ENCODE data around the gene CCR4. TPM values are rescaled to one million over a fixed set of nuclear protein-coding genes. Genes with fewer than 3 reads are reported as not detected.

CCR4 gene
- total and polyA plus RNA-seq, 2 of the 8 experiments (the other 6 are each of a cell fraction or from before 2014, with no cell fraction given), result 0.11 to 0.15 TPM

DNA sequence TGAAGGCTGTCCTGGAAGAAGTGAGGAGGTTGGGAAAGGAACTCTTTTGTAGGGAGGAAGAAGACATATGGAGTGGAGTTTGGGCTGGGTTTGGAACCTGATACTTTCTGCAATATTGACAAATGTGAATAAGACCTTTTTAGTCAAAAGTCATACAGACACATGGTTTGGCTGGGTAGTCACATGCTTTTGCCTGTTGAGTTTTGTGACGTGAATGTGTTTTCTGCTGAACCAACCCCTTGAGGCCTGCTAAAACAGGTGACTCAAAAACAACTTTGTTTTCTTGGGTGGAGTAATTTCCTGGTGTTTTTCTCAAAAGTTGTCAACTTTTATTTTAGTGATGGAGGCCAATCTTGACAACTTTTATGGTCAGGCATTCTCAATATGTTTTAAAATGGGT is 39.4 kb upstream of the CCR4 start:
- H2AFZ ChIP-seq (ENCODE audit: low read length), result no peak overlapping the region
- H3K18ac ChIP-seq (ENCODE audit: extremely low read depth, low read length), result no peak overlapping the region
- H2BK15ac ChIP-seq (ENCODE audit: low read length), result no peak overlapping the region
- no peak overlapping the region for H2BK5ac ChIP-seq (ENCODE audit: low read depth, low read length)
- POLR2A ChIA-PET (ENCODE audit: partially characterized antibody), result interaction anchor here (1.0 kb wide), 1 partner anchor 92 kb away, joined by 4 read pairs; no protein-coding TSS in a partner anchor
- H3K4me1 ChIP-seq (replicated peaks in 1 of 4; ENCODE audit: control insufficient read depth in 3 of 4, insufficient read depth in 4 of 4, low read length in 3 of 4), result no peaks in the 10 kb centered on the region
- no peak overlapping the region for H3K4me3 ChIP-seq (ENCODE audit: extremely low read depth in 1 of 4, insufficient read depth in 2 of 4, low read depth in 3 of 4, low read length in 4 of 4)
- WGBS, 2 experiments (ENCODE audit: extremely low coverage in 1 of 2, insufficient coverage in 1 of 2, insufficient read length in 1 of 2, insufficient replicate concordance in 2 of 2, low coverage in 1 of 2, low lambda C conversion rate in 2 of 2, missing lambda C conversion rate in 1 of 2), result 77% methylated on average over 1 of the region's 1 CpG; no CpG with 5 or more reads in 1 of the 2 experiments
- no peaks in the 10 kb centered on the region for H3K9me3 ChIP-seq (ENCODE audit: insufficient read depth in 2 of 2, low read depth in 1 of 2, low read length in 1 of 2)
- H4K5ac ChIP-seq (ENCODE audit: insufficient read length, low read depth, low read length), result no peak overlapping the region
- no peak overlapping the region for H4K8ac ChIP-seq (ENCODE audit: extremely low read depth, insufficient read depth, low read length)
- no peak overlapping the region for H2BK20ac ChIP-seq (ENCODE audit: low read length)
- no peak overlapping the region for H2BK12ac ChIP-seq (ENCODE audit: low read depth, low read length)
- H2BK120ac ChIP-seq (replicated peaks; ENCODE audit: low read depth, low read length), result no peak overlapping the region
- H4K20me1 ChIP-seq (replicated peaks in 1 of 2; ENCODE audit: control insufficient read depth in 1 of 2, insufficient read depth in 2 of 2, low read length in 2 of 2), result no peaks in the 10 kb centered on the region
- DNase-seq (ENCODE audit: low read depth in 1 of 2, low spot score in 2 of 2) (no peak), FAIRE-seq (no peak)
- H3K27ac ChIP-seq (ENCODE audit: low read depth, low read length), result no peak overlapping the region
- H3K9ac ChIP-seq (replicated peaks in 1 of 4; ENCODE audit: extremely low read depth in 1 of 4, low read depth in 3 of 4, low read length in 3 of 4), result no peak overlapping the region
- no peak overlapping the region for H2AK5ac ChIP-seq (ENCODE audit: low read depth, low read length)
- no peak overlapping the region for H3K14ac ChIP-seq (ENCODE audit: insufficient read length)
- no peak overlapping the region for H3K4me2 ChIP-seq (ENCODE audit: insufficient read depth in 1 of 2, low read depth in 2 of 2, low read length in 2 of 2)
- H3K23ac ChIP-seq (ENCODE audit: insufficient read length), result no peak overlapping the region
- no peaks in the 10 kb centered on the region for H3K79me1 ChIP-seq (ENCODE audit: low read depth, low read length)
- no peak overlapping the region for H3K56ac ChIP-seq (replicated peaks; ENCODE audit: insufficient read length, low read depth, low read length)
- no peaks in the 10 kb centered on the region for H3K23me2 ChIP-seq (ENCODE audit: low read depth, low read length)
- no peaks in the 10 kb centered on the region for H3K27me3 ChIP-seq (replicated peaks in 1 of 4; ENCODE audit: control insufficient read depth in 3 of 4, extremely low read depth in 1 of 4, insufficient read depth in 3 of 4, low read length in 3 of 4)
- no peak overlapping the region for H4K91ac ChIP-seq (replicated peaks; ENCODE audit: insufficient read length, low read length)
- CTCF ChIA-PET (ENCODE audit: partially characterized antibody), result interaction anchor here (1.1 to 2.5 kb wide), 3 partner anchors 9 to 119 kb away, joined by 3 to 8 read pairs (median 5); no protein-coding TSS in a partner anchor
- no peak overlapping the region for H3K4ac ChIP-seq (replicated peaks; ENCODE audit: insufficient read length, low read depth, low read length)
- no peaks in the 10 kb centered on the region for H3K79me2 ChIP-seq (ENCODE audit: control insufficient read depth in 1 of 2, insufficient read depth in 2 of 2, low read length in 2 of 2)
- no peaks in the 10 kb centered on the region for H3K36me3 ChIP-seq (ENCODE audit: control insufficient read depth in 2 of 4, insufficient read depth in 4 of 4, low read length in 3 of 4)

Data from H1 (cell line).